IMR-90 (cell line): ENCODE results near the gene HADH. TPM values are rescaled to one million over a fixed set of nuclear protein-coding genes. Genes with fewer than 3 reads are reported as not detected.

ENCODE experiments used
- ATAC-seq: fragments of 200-7000 bp; cut with Tn5 transposase; 2 replicates; pipeline ENCODE4 v1.9.1; 2020; ENCODE audit warnings: low read depth, mild to moderate bottlenecking, moderate library complexity
- BruUV-seq: library from RNA; stranded (reverse); fragments of 400-500 nt; replicated peaks from 2 replicates; lab custom pipeline; 2021; lab: Mats Ljungman, UMichigan
- CTCF ChIA-PET: fragments of 300-600 bp; formaldehyde crosslinking; extraction: SDS; loops from one replicate; lab custom pipeline; 2021; ENCODE audit warnings: antibody characterized with exemption; lab: Yijun Ruan, JAX
- POLR2A ChIA-PET: fragments of 300-600 bp; sonication (Branson Sonifier 250); formaldehyde crosslinking; loops from one replicate; lab custom pipeline; 2022; ENCODE audit warnings: antibody characterized with exemption; ENCODE audit not compliant: unreplicated experiment; lab: Charles Lee
- DNase-seq: peaks from one replicate; pipeline ENCODE4 v3.0.0; 2013
- H2AFZ ChIP-seq: replicated peaks from 2 replicates; pipeline ENCODE3; 2013; ENCODE audit warnings: low read length, mild to moderate bottlenecking; ENCODE audit not compliant: poor library complexity
- H2AK5ac ChIP-seq: 2 replicates; pipeline ENCODE4 v1.6.1; 2013; ENCODE audit warnings: low read depth, low read length, inconsistent platforms
- H2AK9ac ChIP-seq: replicated peaks from 2 replicates; pipeline ENCODE3; 2013; ENCODE audit warnings: mild to moderate bottlenecking, low read depth, low read length, moderate library complexity; ENCODE audit not compliant: poor library complexity
- H2BK120ac ChIP-seq: 2 replicates; pipeline ENCODE4 v1.6.1; 2013; ENCODE audit warnings: low read depth, low read length, inconsistent platforms
- H2BK15ac ChIP-seq: 3 replicates; pipeline ENCODE4 v1.6.1; 2013; ENCODE audit warnings: low read depth, low read length, inconsistent platforms
- H2BK20ac ChIP-seq: 2 replicates; pipeline ENCODE4 v1.6.1; 2013; ENCODE audit warnings: low read depth, mild to moderate bottlenecking, inconsistent platforms, low read length, moderate library complexity
- H2BK5ac ChIP-seq: 2 replicates; pipeline ENCODE4 v1.6.1; 2013; ENCODE audit warnings: mild to moderate bottlenecking, low read depth, low read length, inconsistent platforms; ENCODE audit not compliant: poor library complexity, severe bottlenecking
- H3K14ac ChIP-seq: replicated peaks from 2 replicates; pipeline ENCODE4 v1.6.1; 2013; ENCODE audit warnings: low read depth, low read length, inconsistent platforms
- H3K18ac ChIP-seq: 2 replicates; pipeline ENCODE4 v1.6.1; 2013; ENCODE audit warnings: low read depth, low read length, control low read depth
- H3K23ac ChIP-seq: 2 replicates; pipeline ENCODE4 v1.6.1; 2013; ENCODE audit warnings: low read depth, low read length, inconsistent platforms
- H3K27ac ChIP-seq: 2 replicates; pipeline ENCODE4 v1.5.1; 2013; ENCODE audit warnings: mild to moderate bottlenecking, control low read depth, low read length; ENCODE audit not compliant: insufficient read depth
- H3K27me3 ChIP-seq: 2 replicates; pipeline ENCODE4 v1.6.1; 2013; ENCODE audit warnings: low read length; ENCODE audit not compliant: control insufficient read depth, insufficient read depth
- H3K36me3 ChIP-seq: 2 replicates; pipeline ENCODE4 v1.6.1; 2013; ENCODE audit warnings: low read length, mixed read lengths; ENCODE audit not compliant: control insufficient read depth, insufficient read depth
- H3K4ac ChIP-seq: 2 replicates; pipeline ENCODE4 v1.6.1; 2013; ENCODE audit warnings: low read depth, low read length, inconsistent platforms
- H3K4me1 ChIP-seq: 2 replicates; pipeline ENCODE4 v1.6.1; 2013; ENCODE audit warnings: low read length, mixed read lengths; ENCODE audit not compliant: control insufficient read depth, insufficient read depth
- H3K4me2 ChIP-seq: 2 replicates; pipeline ENCODE4 v1.6.1; 2013; ENCODE audit warnings: low read depth, mild to moderate bottlenecking, control low read depth, low read length, moderate library complexity
- H3K4me3 ChIP-seq: 2 replicates; pipeline ENCODE4 v1.5.1; 2013; ENCODE audit warnings: low read depth, mild to moderate bottlenecking, control low read depth, low read length, moderate library complexity; ENCODE audit not compliant: insufficient read depth
- H3K56ac ChIP-seq: 2 replicates; pipeline ENCODE4 v1.6.1; 2013; ENCODE audit warnings: low read length, inconsistent platforms; ENCODE audit not compliant: insufficient read depth; ENCODE audit errors: extremely low read depth
- H3K79me1 ChIP-seq, 2 experiments: 2 replicates each; pipeline ENCODE4 v1.6.1; 2013; ENCODE audit warnings: low read length in 2 of 2, inconsistent platforms in 1 of 2, low read depth in 1 of 2
- H3K9ac ChIP-seq: 2 replicates; pipeline ENCODE4 v1.6.1; 2013; ENCODE audit warnings: low read depth, low read length, control low read depth
- H3K9me1 ChIP-seq: 2 replicates; pipeline ENCODE4 v1.6.1; 2013; ENCODE audit warnings: low read length, inconsistent platforms; ENCODE audit not compliant: insufficient read depth
- H3K9me3 ChIP-seq: 2 replicates; pipeline ENCODE4 v1.6.1; 2013; ENCODE audit warnings: low read length; ENCODE audit not compliant: control insufficient read depth, insufficient read depth
- H4K20me1 ChIP-seq: 2 replicates; pipeline ENCODE4 v1.6.1; 2013; ENCODE audit warnings: low read length, inconsistent platforms; ENCODE audit not compliant: insufficient read depth
- H4K5ac ChIP-seq: 2 replicates; pipeline ENCODE4 v1.6.1; 2013; ENCODE audit warnings: mild to moderate bottlenecking, low read depth, low read length, control low read depth
- H4K8ac ChIP-seq, 2 experiments: 2 replicates each; pipeline ENCODE4 v1.6.1; 2013; ENCODE audit warnings: low read depth in 2 of 2, low read length in 2 of 2, control low read depth in 1 of 2, inconsistent platforms in 1 of 2
- H4K91ac ChIP-seq: 2 replicates; pipeline ENCODE4 v1.6.1; 2013; ENCODE audit warnings: low read depth, low read length, inconsistent platforms; ENCODE audit not compliant: insufficient read depth
- CEBPB ChIP-seq: IDR thresholded peaks from 2 replicates; pipeline ENCODE4 v1.6.1; 2012; ENCODE audit warnings: low read depth, low read length, improper control_type of control experiment
- CTCF ChIP-seq: conservative IDR thresholded peaks from 2 replicates; pipeline ENCODE4 v1.5.1; 2012; ENCODE audit warnings: mild to moderate bottlenecking, low read depth, low read length, improper control_type of control experiment
- NFE2L2 ChIP-seq: fragments of 150-350 bp; IDR thresholded peaks from 2 replicates; pipeline ENCODE4 v1.6.1; 2016; ENCODE audit warnings: low read depth, mild to moderate bottlenecking, low read length
- POLR2A ChIP-seq: IDR thresholded peaks from 2 replicates; pipeline ENCODE4 v1.6.1; 2012; ENCODE audit warnings: mild to moderate bottlenecking, low read depth, low read length
- RFX5 ChIP-seq: IDR thresholded peaks from 2 replicates; pipeline ENCODE4 v1.8.0; 2012; ENCODE audit warnings: low read depth, mild to moderate bottlenecking, low read length, moderate library complexity
- USF2 ChIP-seq: fragments of 150-350 bp; IDR thresholded peaks from 2 replicates; pipeline ENCODE4 v1.6.1; 2017; ENCODE audit warnings: mild to moderate bottlenecking, antibody characterized with exemption, low read length, low read depth
- WGBS, 2 experiments: methylation state at CpG; one replicate each; pipeline versions ENCODE4 v1.1.5 to v1.1.7; 2013; ENCODE audit warnings: missing lambda C conversion rate in 2 of 2; ENCODE audit not compliant: insufficient read length in 1 of 2; ENCODE audit errors: extremely low coverage in 2 of 2; 5-methylcytosine and 5-hydroxymethylcytosine counted together
- dilution Hi-C: fragments of 300-500 bp; cut with HindIII; formaldehyde crosslinking; loops from one replicate; pipeline ENCODE4 v1.14.3; 2018; ENCODE audit warnings: low sequenced_read_pairs; ENCODE audit not compliant: unreplicated experiment
- in situ Hi-C: fragments of 300-500 bp; cut with MboI; formaldehyde crosslinking; loops from 3 replicates; pipeline ENCODE4 v1.14.3; 2019; ENCODE audit warnings: low sequenced_read_pairs, inconsistent platforms, mixed read lengths
- intact Hi-C: fragments of 100-400 bp; cut with micrococcal nuclease; formaldehyde crosslinking; loops from 2 replicates; pipeline ENCODE4 v1.10.0; 2022
- polyA plus RNA-seq, 3 experiments: library from polyadenylated mRNA; depleted of rRNA; stranded (reverse); fragments of >200 nt; gene quantifications; 2 replicates each; pipeline ENCODE4 v1.2.3, GENCODE V29; 2012; ENCODE audit warnings: low replicate concordance in 1 of 3
- total RNA-seq: library from RNA; depleted of rRNA; stranded (reverse); fragments of >200 nt; gene quantifications from 2 replicates; pipeline ENCODE4 v1.2.3, GENCODE V29; 2012

Gene HADH
- total and polyA plus RNA-seq, 2 of the 4 experiments (the other 2 are of a cell fraction), result 6.8 to 22.6 TPM

GRCh38 chr4:108078024-108078733, 88.5 kb downstream of the HADH start:
- TF ChIP-seq USF2, result no peak
- TF ChIP-seq CEBPB, result no peak
- TF ChIP-seq POLR2A, result no peak
- TF ChIP-seq RFX5, result no peak
- no peak for TF ChIP-seq CTCF
- no peak for TF ChIP-seq NFE2L2
- no peak overlapping the region for H3K9ac ChIP-seq
- H3K36me3 ChIP-seq, result no peaks in the 10 kb centered on the region
- H3K9me1 ChIP-seq, result no peaks in the 10 kb centered on the region
- H4K91ac ChIP-seq, result no peak overlapping the region
- H3K9me3 ChIP-seq, result no peaks in the 10 kb centered on the region
- no peak overlapping the region for H2BK15ac ChIP-seq
- ChIA-PET CTCF (interaction anchor here (0.7 kb wide), 1 partner anchor 1893 kb away, joined by 6 read pairs; no protein-coding TSS in a partner anchor), POLR2A (no interaction called here)
- WGBS, 2 experiments, result no CpG with 5 or more reads among the region's 5 CpGs
- no TSS peak for BruUV-seq
- no peak overlapping the region for H3K4me2 ChIP-seq
- DNase-seq (no peak), ATAC-seq (no peak)
- no peak overlapping the region for H2BK20ac ChIP-seq
- no peak overlapping the region for H4K5ac ChIP-seq
- no peak overlapping the region for H3K27ac ChIP-seq
- H4K20me1 ChIP-seq, result no peaks in the 10 kb centered on the region
- H3K4me3 ChIP-seq, result no peak overlapping the region
- no peak overlapping the region for H3K23ac ChIP-seq
- H2BK5ac ChIP-seq, result no peak overlapping the region
- intact Hi-C loops, result no loop called here
- H2AFZ ChIP-seq, result no peak overlapping the region
- no peaks in the 10 kb centered on the region for H3K4me1 ChIP-seq
- H3K14ac ChIP-seq, result no peak overlapping the region
- H3K79me1 ChIP-seq, result no peaks in the 10 kb centered on the region
- no peak overlapping the region for H3K56ac ChIP-seq
- dilution Hi-C loops, result no loop called here
- no peak overlapping the region for H2AK9ac ChIP-seq
- H2BK120ac ChIP-seq, result no peak overlapping the region
- no peak overlapping the region for H2AK5ac ChIP-seq
- in situ Hi-C loops, result no loop called here
- H3K27me3 ChIP-seq, result peaks cover 3% of the 10 kb centered on the region
- no peak overlapping the region for H3K18ac ChIP-seq
- no peak overlapping the region for H4K8ac ChIP-seq
- no peak overlapping the region for H3K4ac ChIP-seq
